ENCODE data around the gene PCNX1. TPM values are rescaled to one million over a fixed set of nuclear protein-coding genes. Genes with fewer than 3 reads are reported as not detected.
A peak's percentile ranks its signal among the peaks of the same experiment; 100 is the strongest.

The PCNX1 gene
- total RNA-seq, 2 experiments from 2014 or later: 38.4 to 57.9 TPM

DNA sequence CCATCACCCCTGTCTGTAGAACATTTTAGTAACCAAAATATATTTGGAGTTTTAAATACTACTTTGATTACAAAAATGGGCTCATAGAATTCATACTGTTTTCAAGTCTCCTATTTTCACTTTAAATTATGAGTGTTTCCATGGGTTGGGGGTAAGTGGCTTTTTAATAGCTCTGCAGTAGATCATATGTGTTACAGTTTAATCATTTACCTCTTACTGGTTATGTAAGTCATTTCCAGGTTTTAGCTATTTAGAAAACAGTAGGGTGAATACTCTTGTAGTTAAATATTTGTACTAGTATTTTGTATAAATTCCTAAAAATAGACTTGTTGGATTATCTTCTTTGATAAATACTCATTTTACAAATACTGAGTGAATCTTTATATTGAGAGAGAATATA is 8.2 kb downstream of the PCNX1 start:
- peak overlapping the region; percentile 79 for H3K27ac Mint-ChIP-seq
- H3K9me3 Mint-ChIP-seq (ENCODE audit: low read depth): peaks cover 5% of the 10 kb centered on the region
- CTCF ChIA-PET: interaction anchor here (0.7 to 1.2 kb wide), 5 partner anchors 9 to 98 kb away, joined by 3 to 5 read pairs (median 4); partner anchors contain the start of gene PCNX1
- POLR2A ChIA-PET: interaction anchor here (1.1 kb wide), 1 partner anchor 31 kb away, joined by 3 read pairs; no protein-coding TSS in a partner anchor
- H3K27me3 Mint-ChIP-seq: no peaks in the 10 kb centered on the region
- H3K4me1 Mint-ChIP-seq: peaks cover 78% of the 10 kb centered on the region
- intact Hi-C loops (cut with DNase I, micrococcal nuclease): no loop called here
- DNase-seq (no peak), ATAC-seq (no peak)
- H3K36me3 Mint-ChIP-seq (ENCODE audit: low read depth): peaks cover 27% of the 10 kb centered on the region
- peak overlapping the region; percentile 7 for H3K4me3 Mint-ChIP-seq

DNA sequence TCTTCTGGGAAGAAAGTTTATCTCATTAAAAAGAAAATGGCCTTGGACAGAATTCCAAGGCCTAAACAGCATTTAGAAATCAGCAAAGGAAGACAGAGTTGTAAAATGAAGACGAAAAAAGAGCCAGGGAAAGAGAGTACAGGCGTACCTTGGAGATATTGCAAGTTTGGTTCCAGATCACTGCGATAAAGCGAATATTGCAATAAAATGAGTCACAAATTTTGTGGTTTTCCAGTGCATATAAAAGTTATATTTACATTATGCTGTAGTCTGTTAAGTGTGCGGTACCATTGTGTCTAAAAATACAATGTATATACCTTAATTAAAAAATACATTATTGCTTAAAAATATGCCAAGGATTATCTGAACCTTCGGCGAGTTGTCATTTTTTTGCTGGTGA is 9.0 kb downstream of the PCNX1 start:
- H3K27me3 Mint-ChIP-seq: no peaks in the 10 kb centered on the region
- ChIA-PET POLR2A (no interaction called here), CTCF (no interaction called here)
- intact Hi-C loops (cut with DNase I, micrococcal nuclease): loop anchor here in 1 of 2 experiments (2.0 kb wide), 1 partner anchor 19 kb away; no protein-coding TSS in a partner anchor
- peaks cover 26% of the 10 kb centered on the region for H3K36me3 Mint-ChIP-seq (ENCODE audit: low read depth)
- no peak for ATAC-seq
- DNase-seq: no peak
- peak overlapping the region; percentile 79 for H3K27ac Mint-ChIP-seq
- H3K9me3 Mint-ChIP-seq (ENCODE audit: low read depth): peaks cover 5% of the 10 kb centered on the region
- peak overlapping the region; percentile 7 for H3K4me3 Mint-ChIP-seq
- H3K4me1 Mint-ChIP-seq: peaks cover 78% of the 10 kb centered on the region

- no peaks in the 10 kb centered on the region for H3K27me3 Mint-ChIP-seq
- intact Hi-C loops (cut with DNase I, micrococcal nuclease): loop anchor here in 1 of 2 experiments (2.0 kb wide), 1 partner anchor 18 kb away; no protein-coding TSS in a partner anchor
- H3K9me3 Mint-ChIP-seq (ENCODE audit: low read depth): peaks cover 5% of the 10 kb centered on the region
- peaks cover 77% of the 10 kb centered on the region for H3K4me1 Mint-ChIP-seq
- H3K27ac Mint-ChIP-seq: peak overlapping the region; percentile 23
- POLR2A ChIA-PET: no interaction called here
- peaks cover 25% of the 10 kb centered on the region for H3K36me3 Mint-ChIP-seq (ENCODE audit: low read depth)
- CTCF ChIA-PET: interaction anchor here (0.6 to 2.0 kb wide), 4 partner anchors 11 to 90 kb away, joined by 3 to 4 read pairs (median 4); no protein-coding TSS in a partner anchor
- ATAC-seq (no peak), DNase-seq (no peak)
- H3K4me3 Mint-ChIP-seq: no peak overlapping the region
Observed at GRCh38 chr14:70916799-70917198, 9.5 kb downstream of the PCNX1 start.

DNA sequence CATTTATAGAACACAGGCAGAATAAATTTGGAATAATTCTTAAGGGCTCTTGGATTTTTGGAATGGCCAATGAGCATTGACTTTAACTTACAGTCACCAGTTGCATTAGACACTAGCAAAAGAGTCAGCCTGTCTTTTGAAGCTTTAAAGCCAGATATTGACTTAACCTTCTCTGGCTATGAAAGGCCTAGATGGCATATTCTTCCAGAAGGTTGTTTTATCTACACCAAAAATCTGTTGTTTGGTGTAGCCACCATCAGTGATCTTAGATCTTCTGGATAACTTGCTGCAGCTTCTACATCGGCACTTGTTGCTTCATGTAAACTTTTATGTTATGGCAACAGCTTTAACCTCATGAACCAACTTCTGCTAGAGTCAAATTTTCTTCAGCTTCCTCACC is 10.4 kb downstream of the PCNX1 start:
- Mint-ChIP-seq H3K27me3 (no peaks in the 10 kb centered on the region), H3K27ac (peak overlapping the region; percentile 53), H3K4me3 (no peak overlapping the region), H3K9me3 (ENCODE audit: low read depth) (peaks cover 5% of the 10 kb centered on the region), H3K36me3 (ENCODE audit: low read depth) (peaks cover 23% of the 10 kb centered on the region), H3K4me1 (peaks cover 76% of the 10 kb centered on the region)
- ChIA-PET CTCF (interaction anchor here (1.2 to 2.0 kb wide), 5 partner anchors 10 to 40 kb away, joined by 4 to 6 read pairs (median 4); partner anchors contain the start of gene PCNX1), POLR2A (no interaction called here)
- intact Hi-C loops (cut with DNase I, micrococcal nuclease): loop anchor here in 1 of 2 experiments (2.0 kb wide), 1 partner anchor 17 kb away; no protein-coding TSS in a partner anchor
- ATAC-seq (no peak), DNase-seq (no peak)

DNA sequence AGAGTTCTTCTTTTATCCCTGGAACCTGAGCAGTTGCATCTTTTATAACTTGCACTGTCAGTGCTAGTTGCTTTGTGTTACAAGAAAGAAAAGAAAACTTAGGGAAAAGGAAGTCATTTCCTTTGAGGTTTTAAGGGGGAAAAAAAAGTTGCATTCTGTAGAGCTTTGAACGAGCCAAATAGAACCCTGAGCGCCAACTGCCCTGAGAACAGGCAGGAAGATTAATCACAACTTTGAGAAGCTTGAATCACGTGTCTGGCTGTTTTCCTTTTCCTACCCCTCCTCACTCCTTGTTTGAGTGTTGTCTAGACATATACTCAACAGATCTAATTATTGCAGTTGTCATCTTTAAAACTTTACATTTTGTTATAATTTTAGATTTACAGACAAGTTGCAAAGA is 12.5 kb downstream of the PCNX1 start:
- intact Hi-C loops (cut with DNase I, micrococcal nuclease): loop anchor here (1.0 to 5.0 kb wide), 4 partner anchors 11 to 103 kb away; no protein-coding TSS in a partner anchor
- Mint-ChIP-seq H3K27me3 (no peaks in the 10 kb centered on the region), H3K4me1 (peaks cover 85% of the 10 kb centered on the region), H3K36me3 (ENCODE audit: low read depth) (peaks cover 19% of the 10 kb centered on the region), H3K27ac (peak overlapping the region; percentile 68), H3K4me3 (peak overlapping the region; percentile 13), H3K9me3 (ENCODE audit: low read depth) (peaks cover 5% of the 10 kb centered on the region)
- ChIA-PET CTCF (interaction anchor here (0.7 to 2.2 kb wide), 8 partner anchors 11 to 102 kb away, joined by 3 to 8 read pairs (median 4); partner anchors contain the start of gene PCNX1), POLR2A (interaction anchor here (0.5 to 1.9 kb wide), 3 partner anchors 13 to 101 kb away, joined by 6 to 9 read pairs (median 7); partner anchors contain the start of gene PCNX1)
- ATAC-seq (peak; percentile 35), DNase-seq (peak; percentile 38)

GRCh38 chr14:70920608-70921007 is 13.3 kb downstream of the PCNX1 start:
- Mint-ChIP-seq H3K9me3 (ENCODE audit: low read depth) (peaks cover 5% of the 10 kb centered on the region), H3K36me3 (ENCODE audit: low read depth) (peaks cover 19% of the 10 kb centered on the region), H3K27me3 (no peaks in the 10 kb centered on the region), H3K27ac (peak overlapping the region; percentile 61), H3K4me1 (peaks cover 81% of the 10 kb centered on the region), H3K4me3 (no peak overlapping the region)
- DNase-seq (no peak), ATAC-seq (peak; percentile 82)
- CTCF ChIA-PET: interaction anchor here (0.6 to 2.2 kb wide), 7 partner anchors 9 to 103 kb away, joined by 3 to 8 read pairs (median 5); partner anchors contain the start of gene PCNX1
- intact Hi-C loops (cut with DNase I, micrococcal nuclease): loop anchor here (1.0 to 5.0 kb wide), 4 partner anchors 12 to 102 kb away; no protein-coding TSS in a partner anchor
- POLR2A ChIA-PET: interaction anchor here (1.7 kb wide), 1 partner anchor 34 kb away, joined by 6 read pairs; no protein-coding TSS in a partner anchor

GRCh38 chr14:70921669-70922068 is 14.4 kb downstream of the PCNX1 start:
- no peak for ATAC-seq
- ChIA-PET POLR2A (no interaction called here), CTCF (interaction anchor here (1.2 to 2.2 kb wide), 2 partner anchors 15 to 51 kb away, joined by 5 read pairs; no protein-coding TSS in a partner anchor)
- H3K9me3 Mint-ChIP-seq (ENCODE audit: low read depth): no peaks in the 10 kb centered on the region
- H3K36me3 Mint-ChIP-seq (ENCODE audit: low read depth): peaks cover 12% of the 10 kb centered on the region
- intact Hi-C loops (cut with DNase I, micrococcal nuclease): loop anchor here in 1 of 2 experiments (5.0 kb wide), 2 partner anchors 34 to 101 kb away; no protein-coding TSS in a partner anchor
- DNase-seq: no peak
- peaks cover 82% of the 10 kb centered on the region for H3K4me1 Mint-ChIP-seq
- no peaks in the 10 kb centered on the region for H3K27me3 Mint-ChIP-seq
- H3K4me3 Mint-ChIP-seq: no peak overlapping the region
- H3K27ac Mint-ChIP-seq: no peak overlapping the region

DNA sequence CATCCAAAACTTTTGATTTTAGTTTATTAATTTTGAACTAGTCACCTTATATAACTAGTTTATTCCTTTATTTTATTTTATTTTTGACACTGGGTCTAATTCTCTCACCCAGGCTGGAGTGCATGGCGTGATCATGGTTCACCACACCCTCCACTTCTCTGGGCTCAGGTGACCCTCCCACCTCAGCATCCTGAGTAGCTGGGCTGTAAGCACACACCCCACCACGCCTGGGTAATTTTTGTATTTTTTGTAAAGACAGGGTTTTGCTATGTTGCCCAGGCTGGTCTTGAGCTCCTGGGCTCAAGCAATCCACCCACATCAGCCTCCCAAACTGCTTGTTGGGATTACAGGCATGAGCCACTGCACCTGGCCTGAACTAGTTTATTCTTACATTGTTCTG is 17.3 kb downstream of the PCNX1 start:
- Mint-ChIP-seq H3K27ac (no peak overlapping the region), H3K9me3 (ENCODE audit: low read depth) (no peaks in the 10 kb centered on the region), H3K4me3 (no peak overlapping the region), H3K27me3 (no peaks in the 10 kb centered on the region), H3K36me3 (ENCODE audit: low read depth) (no peaks in the 10 kb centered on the region), H3K4me1 (peaks cover 76% of the 10 kb centered on the region)
- CTCF ChIA-PET: interaction anchor here (0.7 to 1.2 kb wide), 4 partner anchors 10 to 107 kb away, joined by 3 read pairs; partner anchors contain the start of gene PCNX1
- POLR2A ChIA-PET: no interaction called here
- ATAC-seq (no peak), DNase-seq (no peak)
- intact Hi-C loops (cut with DNase I, micrococcal nuclease): loop anchor here in 1 of 2 experiments (5.0 kb wide), 2 partner anchors 37 to 98 kb away; no protein-coding TSS in a partner anchor

DNA sequence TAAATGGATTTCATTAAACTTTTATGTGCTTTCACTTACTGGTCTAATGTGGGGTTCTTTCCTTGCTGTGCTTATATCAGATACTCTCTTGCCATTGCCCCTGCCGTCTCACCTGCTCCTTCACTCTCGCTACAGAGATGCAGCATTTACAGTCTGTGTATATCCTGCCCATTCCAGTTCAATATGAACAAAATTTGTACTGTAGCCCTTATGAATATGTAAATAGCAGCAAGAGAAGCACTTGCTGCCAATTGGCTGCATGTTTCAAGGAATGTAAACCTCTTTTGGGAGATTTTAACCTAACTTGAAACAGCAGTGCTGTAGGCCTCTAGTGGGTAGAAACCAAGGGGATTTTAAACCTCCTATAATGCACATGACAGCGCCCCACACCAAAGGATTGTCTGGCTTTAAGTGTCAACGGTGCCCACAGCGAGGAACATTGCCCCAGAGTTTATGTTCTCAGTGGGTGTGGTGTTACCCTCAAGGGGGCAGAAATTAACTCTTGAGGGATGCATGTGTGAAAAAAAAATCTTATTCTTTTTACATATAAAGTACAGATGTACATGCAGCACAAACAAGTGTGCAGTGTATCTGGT is 19.1 kb downstream of the PCNX1 start:
- no peaks in the 10 kb centered on the region for H3K27me3 Mint-ChIP-seq
- intact Hi-C loops (cut with DNase I, micrococcal nuclease): no loop called here
- peak overlapping the region; percentile 7 for H3K27ac Mint-ChIP-seq
- CTCF ChIA-PET: interaction anchor here (1.0 kb wide), 1 partner anchor 13 kb away, joined by 3 read pairs; no protein-coding TSS in a partner anchor
- peaks cover 72% of the 10 kb centered on the region for H3K4me1 Mint-ChIP-seq
- no peaks in the 10 kb centered on the region for H3K36me3 Mint-ChIP-seq (ENCODE audit: low read depth)
- ATAC-seq (no peak), DNase-seq (no peak)
- no peak overlapping the region for H3K4me3 Mint-ChIP-seq
- POLR2A ChIA-PET: no interaction called here
- H3K9me3 Mint-ChIP-seq (ENCODE audit: low read depth): no peaks in the 10 kb centered on the region

DNA sequence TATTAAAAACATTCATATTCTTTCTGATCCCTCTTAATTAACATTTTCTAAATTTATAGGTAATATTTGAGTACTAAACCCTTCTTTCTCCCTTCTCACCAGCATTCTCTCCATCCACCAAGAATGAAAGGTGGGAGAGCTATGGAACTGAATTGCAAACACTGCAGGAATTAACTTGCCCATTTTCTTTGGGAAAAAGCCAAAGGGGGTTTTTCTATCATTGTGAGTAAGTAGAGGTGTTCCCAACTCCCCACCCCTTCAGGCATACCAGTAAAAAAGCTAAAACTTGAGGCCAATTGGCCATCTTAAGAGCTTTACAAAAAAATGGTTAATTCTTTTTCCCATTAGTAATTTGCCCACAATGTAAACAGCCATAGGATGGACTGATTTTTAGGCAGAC is 23.7 kb downstream of the PCNX1 start:
- POLR2A ChIA-PET: no interaction called here
- no peak overlapping the region for H3K27ac Mint-ChIP-seq
- H3K4me1 Mint-ChIP-seq: peaks cover 74% of the 10 kb centered on the region
- CTCF ChIA-PET: interaction anchor here (1.2 to 2.4 kb wide), 7 partner anchors 9 to 113 kb away, joined by 3 to 7 read pairs (median 4); no protein-coding TSS in a partner anchor
- DNase-seq: no peak
- no peak overlapping the region for H3K4me3 Mint-ChIP-seq
- peaks cover 3% of the 10 kb centered on the region for H3K36me3 Mint-ChIP-seq (ENCODE audit: low read depth)
- intact Hi-C loops (cut with DNase I, micrococcal nuclease): no loop called here
- H3K27me3 Mint-ChIP-seq: no peaks in the 10 kb centered on the region
- ATAC-seq: no peak
- no peaks in the 10 kb centered on the region for H3K9me3 Mint-ChIP-seq (ENCODE audit: low read depth)

DNA sequence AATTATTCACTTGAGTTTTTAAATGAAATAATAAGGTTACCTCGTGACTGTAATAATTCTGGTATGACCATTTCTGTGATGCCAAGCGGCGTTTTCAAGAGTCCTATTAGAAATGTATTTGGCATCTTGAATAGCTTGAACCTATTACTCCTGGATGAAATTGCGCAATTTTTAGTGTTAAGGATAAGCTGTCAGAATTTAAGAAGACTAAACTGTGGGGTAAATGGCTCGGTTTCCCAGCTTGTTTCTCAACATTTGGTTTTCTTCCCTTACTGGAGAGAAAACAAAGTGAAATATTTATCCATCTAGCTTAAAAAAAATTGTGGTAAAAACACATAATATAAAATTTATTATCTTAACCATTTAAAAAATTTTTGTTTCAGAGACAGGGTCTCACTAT is 26.8 kb downstream of the PCNX1 start:
- CTCF ChIA-PET: interaction anchor here (0.7 to 1.6 kb wide), 11 partner anchors 9 to 116 kb away, joined by 3 to 6 read pairs (median 3); no protein-coding TSS in a partner anchor
- H3K4me3 Mint-ChIP-seq: no peak overlapping the region
- peaks cover 21% of the 10 kb centered on the region for H3K36me3 Mint-ChIP-seq (ENCODE audit: low read depth)
- H3K27me3 Mint-ChIP-seq: no peaks in the 10 kb centered on the region
- H3K27ac Mint-ChIP-seq: peak overlapping the region; percentile 92
- DNase-seq (no peak), ATAC-seq (no peak)
- peaks cover 76% of the 10 kb centered on the region for H3K4me1 Mint-ChIP-seq
- POLR2A ChIA-PET: interaction anchor here (1.3 kb wide), 1 partner anchor 47 kb away, joined by 4 read pairs; no protein-coding TSS in a partner anchor
- intact Hi-C loops (cut with DNase I, micrococcal nuclease): loop anchor here (1.0 to 2.0 kb wide), 3 partner anchors 17 to 49 kb away; partner anchors contain the start of gene PCNX1 (in 1 of the 2)
- peaks cover 5% of the 10 kb centered on the region for H3K9me3 Mint-ChIP-seq (ENCODE audit: low read depth)
